Pons (tissue), 1 donor: ENCODE measurements around the gene SMS.
"Not testable (repeated sequence)": the region's sequence is repeated elsewhere in the genome, so short reads cannot be mapped to it uniquely, and the experiment has no call there.

Experiments
- DNase-seq: peaks from one replicate; pipeline ENCODE4 v3.0.0-alpha.2; 2016; ENCODE audit warnings: low spot score

Gene SMS

DNA sequence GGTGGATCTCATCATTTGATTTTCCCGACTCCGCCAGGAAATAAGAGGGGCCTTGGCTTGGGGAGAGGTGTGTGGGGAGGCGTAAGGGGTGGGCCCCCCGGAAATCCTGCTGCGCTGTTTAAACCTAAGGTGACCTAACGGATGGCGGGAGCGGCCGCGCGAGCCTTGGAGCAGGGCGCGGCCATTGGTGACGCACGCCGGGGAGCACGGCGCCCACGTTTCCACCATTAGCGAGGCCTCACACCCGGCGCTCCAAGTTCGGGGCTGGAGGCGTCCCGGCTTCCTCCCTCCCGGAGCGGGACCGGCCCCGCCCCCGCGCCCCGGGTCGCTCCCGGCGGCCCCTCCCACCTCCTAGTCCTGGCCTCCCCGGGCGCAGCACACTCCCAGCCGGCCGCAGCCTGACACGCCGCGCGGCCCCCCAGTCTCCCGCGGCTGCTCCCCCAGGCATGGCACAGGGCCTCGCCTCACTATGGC lies at the start of gene SMS:
SMS (plus strand) TSS at position 354 of the 474 bp plus-strand sequence; CDS start at position 470, 116 bp downstream.
- DNase-seq: peak; percentile 51

DNA sequence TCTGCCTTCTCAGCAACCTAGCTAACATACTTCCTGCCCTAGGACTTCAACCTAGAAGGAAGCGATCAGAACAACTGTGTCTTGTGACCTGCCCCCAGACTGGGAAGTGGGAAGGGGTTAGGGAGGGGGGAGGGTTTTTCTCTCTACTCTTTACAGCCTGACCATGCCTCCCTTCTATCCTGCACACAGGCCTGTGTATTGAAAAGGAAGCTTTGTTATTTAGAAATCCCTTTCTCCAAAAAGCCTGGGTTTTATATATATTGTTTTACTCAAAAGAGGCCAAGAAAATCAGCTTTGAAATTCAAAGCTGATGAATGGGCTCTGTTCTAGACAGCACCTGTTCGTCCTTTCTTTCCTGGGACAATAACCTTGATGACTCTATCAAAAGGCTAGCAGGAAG lies 35.2 kb upstream of the SMS start:
- peak; percentile 20 for DNase-seq

GRCh38 chrX:21905953-21906352 lies 34.6 kb upstream of the SMS start:
- DNase-seq: no peak

- DNase-seq: no peak
Observed at GRCh38 chrX:21907260-21907659, 33.2 kb upstream of the SMS start.

DNA sequence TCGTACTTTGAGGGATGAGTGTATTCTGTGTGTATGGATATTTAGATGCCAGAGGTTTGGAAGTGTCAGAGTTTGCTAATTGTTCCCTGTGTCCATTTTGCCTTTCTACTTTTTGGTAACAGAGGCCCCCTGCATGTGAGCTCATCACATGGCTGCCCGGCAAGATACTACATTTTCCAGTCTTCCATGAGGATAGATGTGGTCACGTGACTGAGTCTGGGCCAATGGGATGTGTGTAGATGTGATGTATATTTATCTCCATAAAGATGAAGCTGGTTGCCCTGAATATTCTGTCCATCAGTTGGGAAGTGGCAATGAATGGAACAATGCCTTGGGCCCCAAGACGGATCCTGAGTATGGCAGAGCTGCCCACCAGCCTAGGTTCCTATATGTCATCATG lies 29.0 kb upstream of the SMS start:
- no peak for DNase-seq

GRCh38 chrX:21912220-21912619 lies 28.3 kb upstream of the SMS start:
- DNase-seq: no peak

GRCh38 chrX:21912989-21913388 lies 27.5 kb upstream of the SMS start:
- DNase-seq: no peak

DNA sequence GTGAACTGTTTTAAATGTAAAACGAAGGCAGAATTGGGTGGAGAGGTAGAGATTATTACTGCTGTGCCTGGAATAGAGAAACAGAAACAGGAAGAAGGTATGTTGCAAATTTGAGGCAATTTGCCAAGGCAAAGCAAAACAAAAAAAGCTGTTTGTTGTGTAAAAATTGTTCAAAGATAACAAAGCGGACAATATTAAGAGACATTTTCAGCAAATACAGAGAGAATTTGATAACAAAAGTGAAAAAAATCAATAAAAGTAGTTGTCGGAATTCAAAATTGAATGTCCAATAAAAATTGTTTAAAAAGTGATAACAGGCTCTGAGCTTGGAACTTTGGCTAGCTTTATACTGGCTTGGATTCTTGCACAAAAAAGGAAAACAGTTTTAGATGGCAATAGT lies 14.4 kb upstream of the SMS start:
- no peak for DNase-seq

GRCh38 chrX:21926527-21927278 lies 13.8 kb upstream of the SMS start:
- DNase-seq: no peak

DNA sequence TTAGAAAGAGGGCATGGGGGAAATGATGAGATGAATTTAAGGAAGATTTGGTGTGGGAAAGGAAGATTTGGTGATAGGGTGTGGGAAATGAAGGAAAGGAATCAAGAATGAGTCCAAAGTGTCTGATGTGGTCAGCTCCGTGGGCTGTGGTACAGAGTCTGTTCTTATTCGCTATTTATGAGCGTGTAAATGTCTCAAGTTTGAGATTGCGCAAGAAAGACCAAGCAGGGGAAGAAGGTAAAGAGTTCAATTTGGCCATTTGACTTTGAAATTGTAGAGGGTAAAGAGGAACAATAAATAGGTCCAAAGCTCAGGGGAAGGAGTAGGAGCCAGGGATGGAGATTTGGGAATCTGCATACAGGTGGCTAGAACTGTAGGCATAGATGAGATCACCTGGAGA lies 11.3 kb upstream of the SMS start:
- DNase-seq: no peak

- DNase-seq: no peak
Observed at GRCh38 chrX:21930986-21931385, 9.5 kb upstream of the SMS start.

DNA sequence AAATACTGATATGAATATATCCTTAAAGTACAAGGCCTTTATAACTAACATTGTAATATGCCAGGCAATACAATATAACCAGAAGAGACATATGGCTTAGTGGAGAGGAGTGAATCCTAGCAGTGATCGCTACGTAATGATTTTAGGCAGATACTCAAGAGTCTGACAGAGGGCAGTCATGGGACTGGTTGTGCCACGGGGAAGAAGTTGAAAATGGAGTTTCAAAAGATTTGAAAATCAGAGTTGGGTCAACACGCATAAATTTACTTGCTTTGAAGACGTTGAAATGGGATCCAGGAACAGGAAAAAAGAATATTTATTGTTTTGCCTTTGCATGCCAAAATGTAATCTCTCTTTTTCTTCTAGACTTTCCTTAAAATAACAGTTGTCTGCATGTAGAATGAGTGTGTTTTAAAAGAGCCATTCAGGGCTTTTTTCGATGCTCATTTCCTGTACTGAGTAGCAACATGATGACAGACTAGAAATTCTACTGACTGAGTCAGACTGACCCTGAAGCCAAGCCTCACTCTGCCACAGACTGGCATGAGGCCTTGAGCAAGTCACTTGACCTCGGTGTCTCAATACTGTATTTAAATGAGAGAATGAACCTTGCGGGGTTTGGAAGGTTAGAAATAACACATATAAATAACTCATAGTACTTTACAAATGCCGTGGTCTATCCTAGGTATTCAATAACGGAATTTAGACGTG lies 8.1 kb upstream of the SMS start:
- no peak for DNase-seq

DNA sequence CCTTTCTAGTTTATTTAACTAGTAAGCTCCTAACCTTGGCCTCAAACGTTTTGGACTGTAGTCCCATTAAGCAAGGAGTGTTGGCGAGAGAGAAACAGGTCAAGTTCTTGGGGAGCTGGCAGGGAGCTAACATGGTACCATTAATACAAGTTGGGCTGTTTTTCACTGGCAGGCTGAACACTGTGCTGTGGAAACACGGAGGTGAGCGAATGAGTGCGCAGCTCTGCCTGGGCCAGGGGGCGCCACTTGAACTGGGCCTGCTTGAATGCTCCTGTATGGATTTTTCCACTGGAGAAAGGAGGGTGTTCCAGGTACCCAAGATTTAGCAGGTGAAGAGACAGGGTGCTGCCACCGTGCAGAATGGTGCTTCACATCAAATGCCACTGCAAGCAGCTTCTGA lies 7.4 kb upstream of the SMS start:
- DNase-seq: no peak

DNA sequence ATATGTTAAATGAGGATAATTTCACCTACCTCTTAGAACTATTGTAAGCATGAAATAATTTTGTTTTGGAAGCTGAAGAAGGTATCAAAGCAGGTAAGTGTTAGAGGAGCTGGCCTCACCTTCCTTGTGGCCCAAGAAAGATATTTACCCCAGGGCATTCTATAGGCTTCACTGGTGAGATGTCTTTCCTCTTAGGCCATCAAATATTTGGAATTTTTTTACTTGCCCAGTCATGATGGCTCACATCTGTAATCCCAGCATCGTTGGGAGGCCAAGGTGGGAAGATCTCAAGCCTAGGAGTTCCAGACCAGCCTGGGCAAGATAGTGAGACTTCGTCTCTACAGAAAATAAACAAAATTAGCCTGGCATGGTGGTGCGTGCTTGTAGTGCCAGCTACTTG lies 6.1 kb upstream of the SMS start:
- no peak for DNase-seq

DNA sequence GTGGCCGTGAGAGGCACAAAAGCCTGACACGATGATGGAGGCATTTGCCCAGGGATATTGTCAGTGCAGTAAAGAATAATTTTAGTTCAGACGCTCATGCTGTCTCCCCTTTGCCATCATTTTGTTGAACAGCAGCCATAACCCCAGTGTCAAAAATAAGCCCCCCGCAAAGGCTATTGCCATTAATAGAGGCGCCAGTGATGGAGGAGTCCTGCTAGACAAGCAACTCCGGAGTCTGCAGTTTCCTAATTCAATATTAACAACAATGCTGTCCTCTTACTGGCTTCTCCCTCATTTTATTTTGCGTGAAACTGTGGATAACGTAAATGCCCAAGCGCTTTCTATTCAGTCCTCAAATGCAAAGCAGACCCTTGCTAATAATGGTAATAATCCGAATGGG lies 603 bp upstream of the SMS start:
- DNase-seq: no peak

GRCh38 chrX:21943460-21944135 lies 3.1 kb downstream of the SMS start:
- no peak for DNase-seq

GRCh38 chrX:21944136-21944615 lies 3.7 kb downstream of the SMS start:
- DNase-seq: no peak

DNA sequence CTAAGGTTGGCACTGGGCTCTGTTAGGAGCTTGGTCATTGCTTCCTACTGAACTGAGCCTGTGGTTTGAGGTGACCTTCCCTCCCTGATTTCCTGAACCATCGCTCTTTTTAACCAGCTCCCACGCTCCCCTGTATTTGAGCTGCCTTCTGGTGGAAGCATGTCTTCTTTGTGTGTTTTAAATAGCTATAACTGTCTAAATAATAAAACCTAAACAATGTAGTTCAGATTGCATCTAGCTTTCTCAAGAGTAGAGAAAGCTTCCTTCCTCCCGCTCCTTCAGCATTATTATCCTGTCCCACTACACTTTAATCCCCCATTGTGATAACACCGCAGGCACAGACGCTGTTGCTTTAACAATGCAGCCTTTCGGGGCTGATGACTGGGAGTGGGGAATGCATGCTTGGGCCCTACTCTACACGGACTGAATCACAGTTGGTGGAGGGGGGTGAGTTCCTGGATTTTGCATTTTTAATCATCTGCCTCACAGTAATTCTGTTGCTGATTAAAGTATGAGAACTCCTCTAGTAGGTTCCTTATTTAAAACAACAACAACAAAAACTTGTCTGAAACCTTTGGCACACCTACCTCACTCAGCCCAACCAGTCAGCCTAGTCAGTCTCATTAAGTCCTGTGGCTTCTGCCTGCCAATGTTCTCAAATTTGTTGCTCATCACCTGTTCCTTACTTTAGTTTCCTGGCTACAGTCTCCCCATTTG lies 6.6 kb downstream of the SMS start:
- no peak for DNase-seq

- no peak for DNase-seq
Observed at GRCh38 chrX:21947671-21948070, 7.2 kb downstream of the SMS start.

DNA sequence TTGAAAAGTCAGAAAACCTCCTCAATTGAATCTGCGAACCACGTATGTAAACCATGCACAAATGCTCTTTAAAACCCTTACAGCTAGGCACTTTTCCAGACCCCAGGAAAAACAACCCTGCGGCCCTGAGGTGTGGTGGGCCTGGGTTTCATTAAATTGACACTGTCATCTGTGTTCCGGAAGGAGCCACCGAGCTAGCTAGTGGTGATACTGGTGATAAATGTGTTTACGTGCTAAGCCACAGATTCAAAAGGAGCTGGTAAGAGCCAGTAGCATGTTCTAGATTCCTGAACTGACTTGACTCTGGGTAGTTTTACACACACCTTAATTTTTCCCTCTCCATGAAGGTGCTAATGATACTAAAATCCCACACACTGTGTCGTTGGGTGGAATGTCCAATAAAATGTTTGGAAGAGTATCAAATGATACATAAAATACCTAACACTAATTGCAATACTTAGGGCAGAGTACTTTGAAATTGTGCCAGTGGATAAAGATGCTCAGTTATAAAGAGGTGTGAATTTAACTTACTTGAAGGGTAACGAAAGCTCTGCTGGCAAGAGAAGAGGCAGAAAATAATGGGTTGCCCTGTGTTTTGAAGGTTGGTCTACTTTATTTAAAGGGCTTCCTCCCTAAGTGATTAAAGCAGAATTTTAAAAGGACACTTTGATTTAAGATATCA lies 8.5 kb downstream of the SMS start:
- DNase-seq: no peak

DNA sequence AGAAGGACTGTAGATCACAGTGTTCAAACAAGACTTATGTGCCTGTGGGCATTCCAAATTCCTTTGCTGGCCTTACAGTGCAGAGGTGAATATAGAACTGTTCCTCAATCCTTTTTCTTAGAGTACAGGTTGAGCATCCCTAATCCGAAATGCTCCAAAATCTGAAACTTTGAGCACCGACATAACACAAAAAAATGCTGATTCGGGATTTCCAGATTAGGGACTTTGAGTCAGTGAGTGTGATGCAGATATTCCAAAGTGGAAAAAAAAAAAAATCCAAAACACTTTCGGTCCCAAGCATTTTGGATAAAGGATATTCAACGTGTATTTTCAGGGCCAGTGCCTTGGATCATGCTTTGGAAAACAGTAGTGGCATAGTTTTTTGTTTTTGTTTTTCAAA lies 9.2 kb downstream of the SMS start:
- no peak for DNase-seq

- not testable (repeated sequence) for DNase-seq
Observed at GRCh38 chrX:21950557-21950956, 10.0 kb downstream of the SMS start.
